Gastrocnemius medialis (tissue), 4 donors: ENCODE measurements around the gene APBA3. TPM values are rescaled to one million over a fixed set of nuclear protein-coding genes. Genes with fewer than 3 reads are reported as not detected.

Source experiments
- ATAC-seq, 2 donors: fragments of 150-250 bp; one replicate each; pipeline ENCODE4 v1.9.1; 2016
- DNase-seq, 2 donors: peaks; one replicate each; pipeline ENCODE4 v3.0.0-alpha.2; 2019
- H3K27ac ChIP-seq, 4 donors: fragments of 200-600 bp; sonication (generic); 1 replicate in 1 of 4; 2 replicates in 3 of 4; pipeline ENCODE4 v1.5.1; 2016 to 2018; ENCODE audit warnings: mild to moderate bottlenecking in 2 of 4, moderate library complexity in 1 of 4
- H3K27me3 ChIP-seq, 3 donors: fragments of 200-600 bp; sonication (generic) in 2 of 3; 1 replicate in 1 of 3; 2 replicates in 2 of 3; pipeline versions ENCODE4 v1.5.1 to v1.6.0; 2016 to 2019; ENCODE audit warnings: mild to moderate bottlenecking in 1 of 3, moderate library complexity in 1 of 3
- H3K36me3 ChIP-seq, 2 donors: fragments of 200-600 bp; sonication (generic) in 1 of 2; one replicate each; pipeline ENCODE4 v1.5.1; 2017 to 2018
- H3K4me1 ChIP-seq, 2 donors: fragments of 200-600 bp; sonication (generic) in 1 of 2; one replicate each; pipeline ENCODE4 v1.5.1; 2016 to 2017; ENCODE audit warnings: mild to moderate bottlenecking in 2 of 2
- H3K4me3 ChIP-seq, 4 donors: fragments of 200-600 bp; sonication (generic) in 3 of 4; 1 replicate in 1 of 4; 2 replicates in 3 of 4; pipeline ENCODE4 v1.5.1; 2016 to 2019; ENCODE audit warnings: mild to moderate bottlenecking in 2 of 4
- H3K9me3 ChIP-seq, 3 donors: fragments of 200-600 bp; sonication (generic) in 2 of 3; 1 replicate in 1 of 3; 2 replicates in 2 of 3; pipeline ENCODE4 v1.5.1; 2016 to 2019
- CTCF ChIP-seq, 5 experiments: fragments of 450-650 bp in 3 of 5; fragments of 200-600 bp in 2 of 5; sonication (generic) in 2 of 5; IDR thresholded peaks in 4 of 5; conservative IDR thresholded peaks in 1 of 5; 1 replicate in 4 of 5; 2 replicates in 1 of 5; pipeline ENCODE4 v1.5.1; 2016 to 2019; ENCODE audit warnings: antibody characterized with exemption in 5 of 5, mild to moderate bottlenecking in 3 of 5, moderate library complexity in 3 of 5
- POLR2A ChIP-seq, 2 donors: fragments of 450-650 bp; IDR thresholded peaks; one replicate each; pipeline ENCODE4 v1.6.1; 2017; ENCODE audit warnings: antibody characterized with exemption in 2 of 2, mild to moderate bottlenecking in 2 of 2, moderate library complexity in 2 of 2
- in situ Hi-C, 4 donors: fragments of 200-750 bp; cut with MboI; loops; one replicate each; pipeline versions ENCODE4 v1.15.0 to v1.8.0; 2017; ENCODE audit warnings: low sequenced_read_pairs in 4 of 4
- intact Hi-C: fragments of 100-400 bp; cut with DNase I; formaldehyde crosslinking; loops from one replicate; pipeline ENCODE4 v1.15.1; 2023; ENCODE audit warnings: low total_unique reads
- total RNA-seq, 4 donors: library from RNA; depleted of rRNA; stranded (reverse); fragments of >200 nt; gene quantifications; one replicate each; pipeline versions ENCODE4 v1.1.0 to v1.2.3, GENCODE V29; 2016

The APBA3 gene
- total RNA-seq, 4 donors from 2014 or later: 14.0 to 29.6 (median 27.4) TPM

GRCh38 chr19:3773814-3774515 lies 12.5 kb upstream of the APBA3 start:
- intact Hi-C loops: no loop called here
- Histone ChIP-seq H3K27ac (no peak overlapping the region), H3K36me3 (no peaks in the 10 kb centered on the region), H3K4me3 (no peak overlapping the region), H3K9me3 (no peaks in the 10 kb centered on the region), H3K4me1 (no peaks in the 10 kb centered on the region), H3K27me3 (peaks cover 0 to 2% (median 0%) of the 10 kb centered on the region in 3 donors)
- DNase-seq (no peak), ATAC-seq (no peak)
- in situ Hi-C loops: no loop called here
- no peak for TF ChIP-seq POLR2A (IDR thresholded peaks at IDR 0.05)
- TF ChIP-seq CTCF (IDR thresholded peaks at IDR 0.05 in 4 of 5, conservative IDR thresholded peaks at IDR 0.05 in 1 of 5): no peak

DNA sequence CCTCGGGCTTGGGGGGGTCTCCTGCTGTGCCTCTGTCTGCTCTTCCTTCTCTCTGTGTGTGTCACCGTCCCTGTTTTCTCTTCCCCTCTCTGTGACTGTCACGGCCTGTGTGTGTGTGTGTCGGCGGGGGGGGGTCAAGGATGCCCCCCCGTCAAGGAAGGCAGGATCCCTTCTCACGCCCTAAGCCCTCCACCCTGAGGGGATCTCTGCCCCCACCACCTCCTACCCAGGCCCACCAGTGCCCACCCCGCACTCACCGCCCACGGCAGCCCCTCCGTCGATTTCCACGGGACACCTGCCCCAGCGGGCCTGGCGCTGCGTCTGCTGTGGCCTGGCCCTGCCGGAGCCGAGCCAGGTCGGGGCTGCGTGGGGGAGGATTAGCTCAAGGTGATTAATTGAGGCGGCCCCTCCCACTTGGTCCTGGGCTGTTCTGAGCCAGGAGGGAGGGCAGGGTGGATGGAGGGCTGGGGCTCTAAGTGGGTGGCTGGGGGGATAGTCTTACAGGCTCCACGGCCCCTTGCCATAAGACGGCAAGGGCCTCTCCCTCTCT lies 10.5 kb upstream of the APBA3 start, which contains the start of gene RAX2:
TSS of gene RAX2 (minus strand) at position 323 of the 550 bp plus-strand sequence. CDS start 486 bp downstream, outside the sequence.
- intact Hi-C loops (no loop called here), in situ Hi-C loops (no loop called here)
- no peak for DNase-seq
- no peaks in the 10 kb centered on the region for H3K4me1 ChIP-seq
- ATAC-seq: no peak
- H3K27me3 ChIP-seq: no peaks in the 10 kb centered on the region
- H3K4me3 ChIP-seq: no peak within 1 kb of the TSS
- H3K9me3 ChIP-seq: no peaks in the 10 kb centered on the region
- no peak for TF ChIP-seq CTCF (IDR thresholded peaks at IDR 0.05 in 4 of 5, conservative IDR thresholded peaks at IDR 0.05 in 1 of 5)
- TF ChIP-seq POLR2A (IDR thresholded peaks at IDR 0.05): no peak
- H3K36me3 ChIP-seq: peaks cover 0 to 19% of the 10 kb centered on the region in 2 donors
- no peak within 1 kb of the TSS for H3K27ac ChIP-seq

DNA sequence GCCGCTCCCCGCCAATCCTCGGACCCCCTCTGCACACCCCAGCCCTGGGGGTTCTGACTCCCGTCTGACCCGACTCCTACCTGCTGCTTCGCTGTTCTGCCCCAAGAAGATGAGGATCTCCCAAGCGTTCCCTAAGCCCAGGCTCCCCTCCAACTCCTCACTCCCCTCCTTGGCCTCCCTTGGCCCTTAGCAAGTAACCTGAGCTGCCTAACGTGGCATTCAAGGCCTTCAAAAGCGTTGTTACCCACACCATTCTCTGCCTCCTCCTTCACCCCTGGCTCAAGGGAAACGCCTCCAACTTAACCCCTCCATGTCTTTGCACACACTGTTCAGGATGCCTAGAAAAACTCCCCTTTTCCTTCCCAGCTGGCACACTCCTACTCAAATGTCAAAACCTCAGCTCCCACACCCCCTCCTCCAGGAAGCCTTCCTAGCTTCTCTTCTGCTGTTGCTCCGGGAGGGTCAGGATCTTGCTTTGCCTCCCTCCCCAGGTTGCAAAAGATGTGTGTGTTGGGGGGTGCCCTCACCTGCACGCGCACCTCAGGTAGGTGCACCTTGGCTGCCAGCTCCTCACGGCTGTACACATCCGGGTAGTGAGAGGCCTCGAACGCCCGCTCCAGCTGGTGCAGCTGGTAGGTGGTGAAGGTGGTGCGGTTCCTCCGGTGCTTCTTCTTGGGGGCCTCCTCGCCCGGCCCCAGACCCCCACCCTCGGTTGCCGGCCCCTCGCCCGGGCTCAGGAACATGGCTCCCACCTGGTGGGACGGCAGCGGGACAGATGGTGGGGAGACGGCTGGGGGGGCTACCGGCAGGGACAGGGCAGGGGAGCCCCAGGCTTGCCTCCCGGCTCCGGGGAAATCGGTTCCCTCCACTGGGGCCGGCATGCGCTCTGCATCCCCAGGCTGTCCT lies 9.8 kb upstream of the APBA3 start:
- H3K36me3 ChIP-seq: peaks cover 0 to 27% of the 10 kb centered on the region in 2 donors
- in situ Hi-C loops: no loop called here
- TF ChIP-seq CTCF (IDR thresholded peaks at IDR 0.05 in 4 of 5, conservative IDR thresholded peaks at IDR 0.05 in 1 of 5) (no peak), POLR2A (IDR thresholded peaks at IDR 0.05) (no peak)
- no peaks in the 10 kb centered on the region for H3K4me1 ChIP-seq
- intact Hi-C loops: no loop called here
- DNase-seq (no peak), ATAC-seq (no peak)
- H3K27ac ChIP-seq: no peak overlapping the region
- no peak overlapping the region for H3K4me3 ChIP-seq
- no peaks in the 10 kb centered on the region for H3K9me3 ChIP-seq
- no peaks in the 10 kb centered on the region for H3K27me3 ChIP-seq

GRCh38 chr19:3770136-3770999 lies 8.9 kb upstream of the APBA3 start:
- TF ChIP-seq CTCF (IDR thresholded peaks at IDR 0.05 in 4 of 5, conservative IDR thresholded peaks at IDR 0.05 in 1 of 5) (no peak), POLR2A (IDR thresholded peaks at IDR 0.05) (no peak)
- Histone ChIP-seq H3K27me3 (no peaks in the 10 kb centered on the region), H3K27ac (no peak overlapping the region), H3K9me3 (no peaks in the 10 kb centered on the region), H3K4me3 (no peak overlapping the region), H3K4me1 (no peaks in the 10 kb centered on the region), H3K36me3 (peaks cover 0 to 33% of the 10 kb centered on the region in 2 donors)
- in situ Hi-C loops (no loop called here), intact Hi-C loops (no loop called here)
- ATAC-seq (no peak), DNase-seq (no peak)
